Measurements from ENCODE around the gene F12. TPM values are rescaled to one million over a fixed set of nuclear protein-coding genes. Genes with fewer than 3 reads are reported as not detected.

F12 gene
- total RNA-seq, 1 donor = not detected

DNA sequence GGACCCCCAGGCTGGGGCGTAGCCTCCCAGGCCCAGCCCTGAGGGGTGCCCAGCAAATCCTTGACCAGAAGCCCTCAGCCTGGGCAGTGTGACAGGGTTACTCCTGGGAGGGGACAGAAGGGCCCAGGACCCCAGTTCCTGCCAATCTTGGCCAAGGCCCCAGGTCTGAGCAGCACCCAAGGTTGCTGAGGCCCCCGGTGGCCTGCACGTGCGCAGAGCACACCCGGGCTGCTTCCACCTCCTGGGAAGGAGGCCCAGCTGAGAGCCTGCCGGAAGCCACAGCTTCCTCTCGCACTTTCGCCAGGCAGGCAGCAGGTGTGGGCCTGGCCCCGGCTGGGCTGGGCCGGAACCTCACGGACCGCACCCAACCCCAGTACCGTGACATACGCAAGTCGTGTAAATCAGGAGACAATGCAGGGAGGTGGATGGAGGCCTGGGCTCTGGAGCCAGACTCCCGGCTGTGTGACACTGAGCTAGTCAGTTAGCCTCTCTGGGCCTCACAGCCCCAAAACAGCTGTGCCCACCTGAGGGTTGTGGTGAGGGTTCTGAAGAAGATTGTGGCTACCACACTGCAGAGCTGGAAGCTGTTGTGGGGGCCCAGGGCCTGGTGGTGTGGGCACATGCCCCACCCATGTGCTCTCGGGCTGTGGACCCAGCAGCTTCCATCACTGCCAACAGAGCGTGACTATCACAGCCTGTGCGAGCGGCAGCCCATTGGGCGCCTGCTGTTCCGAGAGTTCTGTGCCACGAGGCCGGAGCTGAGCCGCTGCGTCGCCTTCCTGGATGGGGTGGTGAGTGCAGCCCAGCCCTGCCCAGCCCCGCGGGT is 22.2 kb upstream of the F12 start:
- no peak overlapping the region for H2AFZ ChIP-seq (ENCODE audit: low read length)
- H3K36me3 ChIP-seq (ENCODE audit: insufficient read depth, low read length) = peaks cover 21% of the 10 kb centered on the region
- H3K9me3 ChIP-seq (ENCODE audit: low read depth, low read length) = no peaks in the 10 kb centered on the region
- H3K4me1 ChIP-seq (ENCODE audit: insufficient read depth, low read length) = peaks cover 13% of the 10 kb centered on the region
- no peak overlapping the region for H3K4me3 ChIP-seq (ENCODE audit: insufficient read depth, low read length)
- no peak overlapping the region for H3K27ac ChIP-seq (ENCODE audit: low read depth, low read length)
- peaks cover 15% of the 10 kb centered on the region for H4K20me1 ChIP-seq (ENCODE audit: insufficient read depth, low read length)
- H3K4me2 ChIP-seq (ENCODE audit: insufficient read depth, low read length) = no peak overlapping the region
- peaks cover 30% of the 10 kb centered on the region for H3K79me2 ChIP-seq (ENCODE audit: insufficient read depth, low read length)
- no peaks in the 10 kb centered on the region for H3K27me3 ChIP-seq (ENCODE audit: insufficient read depth, low read length)
- TF ChIP-seq, protein P1, sequence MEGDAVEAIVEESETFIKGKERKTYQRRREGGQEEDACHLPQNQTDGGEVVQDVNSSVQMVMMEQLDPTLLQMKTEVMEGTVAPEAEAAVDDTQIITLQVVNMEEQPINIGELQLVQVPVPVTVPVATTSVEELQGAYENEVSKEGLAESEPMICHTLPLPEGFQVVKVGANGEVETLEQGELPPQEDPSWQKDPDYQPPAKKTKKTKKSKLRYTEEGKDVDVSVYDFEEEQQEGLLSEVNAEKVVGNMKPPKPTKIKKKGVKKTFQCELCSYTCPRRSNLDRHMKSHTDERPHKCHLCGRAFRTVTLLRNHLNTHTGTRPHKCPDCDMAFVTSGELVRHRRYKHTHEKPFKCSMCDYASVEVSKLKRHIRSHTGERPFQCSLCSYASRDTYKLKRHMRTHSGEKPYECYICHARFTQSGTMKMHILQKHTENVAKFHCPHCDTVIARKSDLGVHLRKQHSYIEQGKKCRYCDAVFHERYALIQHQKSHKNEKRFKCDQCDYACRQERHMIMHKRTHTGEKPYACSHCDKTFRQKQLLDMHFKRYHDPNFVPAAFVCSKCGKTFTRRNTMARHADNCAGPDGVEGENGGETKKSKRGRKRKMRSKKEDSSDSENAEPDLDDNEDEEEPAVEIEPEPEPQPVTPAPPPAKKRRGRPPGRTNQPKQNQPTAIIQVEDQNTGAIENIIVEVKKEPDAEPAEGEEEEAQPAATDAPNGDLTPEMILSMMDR (IDR thresholded peaks at IDR 0.05; ENCODE audit: extremely low read depth, low read depth, low read length) = no peak
- peak; percentile 75 for DNase-seq (ENCODE audit: insufficient read length, low spot score, missing footprints)

- DNase-seq (ENCODE audit: insufficient read length, low spot score, missing footprints) = peak; percentile 42
- no peaks in the 10 kb centered on the region for H3K27me3 ChIP-seq (ENCODE audit: insufficient read depth, low read length)
- H3K4me1 ChIP-seq (ENCODE audit: insufficient read depth, low read length) = peaks cover 13% of the 10 kb centered on the region
- no peak overlapping the region for H2AFZ ChIP-seq (ENCODE audit: low read length)
- no peak overlapping the region for H3K27ac ChIP-seq (ENCODE audit: low read depth, low read length)
- no peaks in the 10 kb centered on the region for H3K9me3 ChIP-seq (ENCODE audit: low read depth, low read length)
- TF ChIP-seq, protein P1 (IDR thresholded peaks at IDR 0.05; ENCODE audit: extremely low read depth, low read depth, low read length) = no peak
- H4K20me1 ChIP-seq (ENCODE audit: insufficient read depth, low read length) = peaks cover 15% of the 10 kb centered on the region
- H3K4me3 ChIP-seq (ENCODE audit: insufficient read depth, low read length) = no peak overlapping the region
- H3K79me2 ChIP-seq (ENCODE audit: insufficient read depth, low read length) = peaks cover 30% of the 10 kb centered on the region
- no peak overlapping the region for H3K4me2 ChIP-seq (ENCODE audit: insufficient read depth, low read length)
- H3K36me3 ChIP-seq (ENCODE audit: insufficient read depth, low read length) = peaks cover 21% of the 10 kb centered on the region
These were observed 21.6 kb upstream of the F12 start for GRCh38 chr5:177430972-177431316.

DNA sequence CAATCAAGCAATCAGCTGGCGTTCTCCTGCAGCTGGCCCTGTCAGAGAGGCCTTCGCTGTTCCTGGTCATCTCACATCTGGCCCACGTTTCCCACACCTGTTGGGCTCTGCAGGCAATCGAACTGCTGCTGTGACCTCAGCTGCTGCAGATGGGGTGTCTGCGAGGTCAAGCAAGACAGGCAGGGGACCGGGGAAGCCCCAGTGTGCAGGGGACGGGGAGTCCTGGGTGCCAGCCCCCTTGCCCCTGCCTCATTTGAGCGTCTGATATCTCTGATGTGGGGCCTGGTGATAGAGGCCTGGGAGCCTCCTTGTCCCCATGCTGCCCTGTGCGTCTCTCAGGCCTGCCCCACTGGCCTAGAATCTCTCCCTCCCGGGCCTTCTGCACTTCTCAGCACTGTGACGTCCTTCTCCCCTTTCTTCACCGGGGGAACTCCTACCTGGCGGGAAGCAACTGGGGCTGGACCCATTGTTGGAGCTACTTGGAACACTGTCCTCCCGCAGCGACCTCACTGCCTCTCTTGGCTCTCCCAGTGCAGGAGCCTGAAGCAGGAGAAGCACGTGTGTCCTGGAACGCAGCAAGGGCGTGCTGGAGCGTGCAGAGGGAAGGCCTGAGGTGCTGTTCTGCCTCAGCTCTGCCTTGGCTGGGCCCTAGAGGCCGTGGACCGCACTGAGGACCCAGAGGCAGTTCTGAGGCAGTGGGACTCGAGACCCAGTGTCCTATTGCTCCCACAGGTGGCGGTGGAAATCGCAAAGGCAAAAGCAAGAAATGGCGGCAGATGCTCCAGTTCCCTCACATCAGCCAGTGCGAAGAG is 21.0 kb upstream of the F12 start:
- Histone ChIP-seq H3K4me3 (ENCODE audit: insufficient read depth, low read length) (no peak overlapping the region), H3K4me2 (ENCODE audit: insufficient read depth, low read length) (no peak overlapping the region), H3K27me3 (ENCODE audit: insufficient read depth, low read length) (no peaks in the 10 kb centered on the region), H3K27ac (ENCODE audit: low read depth, low read length) (no peak overlapping the region), H3K79me2 (ENCODE audit: insufficient read depth, low read length) (peaks cover 30% of the 10 kb centered on the region), H4K20me1 (ENCODE audit: insufficient read depth, low read length) (peaks cover 15% of the 10 kb centered on the region), H3K9me3 (ENCODE audit: low read depth, low read length) (no peaks in the 10 kb centered on the region), H2AFZ (ENCODE audit: low read length) (no peak overlapping the region), H3K4me1 (ENCODE audit: insufficient read depth, low read length) (peaks cover 18% of the 10 kb centered on the region), H3K36me3 (ENCODE audit: insufficient read depth, low read length) (peaks cover 18% of the 10 kb centered on the region)
- TF ChIP-seq, protein P1 (IDR thresholded peaks at IDR 0.05; ENCODE audit: extremely low read depth, low read depth, low read length) = no peak
- peak; percentile 52 for DNase-seq (ENCODE audit: insufficient read length, low spot score, missing footprints)

All from osteoblast (primary cell).